HTERT RPE-1 (cell line): ENCODE measurements around the gene PPA2.
"Not testable (repeated sequence)": the region's sequence is repeated elsewhere in the genome, so short reads cannot be mapped to it uniquely, and the experiment has no call there.

Experiments used
- in situ Hi-C: fragments of 300-500 bp; cut with MboI; formaldehyde crosslinking; loops from 4 replicates; pipeline ENCODE4 v1.14.3; 2020; ENCODE audit warnings: low sequenced_read_pairs

PPA2 gene

DNA sequence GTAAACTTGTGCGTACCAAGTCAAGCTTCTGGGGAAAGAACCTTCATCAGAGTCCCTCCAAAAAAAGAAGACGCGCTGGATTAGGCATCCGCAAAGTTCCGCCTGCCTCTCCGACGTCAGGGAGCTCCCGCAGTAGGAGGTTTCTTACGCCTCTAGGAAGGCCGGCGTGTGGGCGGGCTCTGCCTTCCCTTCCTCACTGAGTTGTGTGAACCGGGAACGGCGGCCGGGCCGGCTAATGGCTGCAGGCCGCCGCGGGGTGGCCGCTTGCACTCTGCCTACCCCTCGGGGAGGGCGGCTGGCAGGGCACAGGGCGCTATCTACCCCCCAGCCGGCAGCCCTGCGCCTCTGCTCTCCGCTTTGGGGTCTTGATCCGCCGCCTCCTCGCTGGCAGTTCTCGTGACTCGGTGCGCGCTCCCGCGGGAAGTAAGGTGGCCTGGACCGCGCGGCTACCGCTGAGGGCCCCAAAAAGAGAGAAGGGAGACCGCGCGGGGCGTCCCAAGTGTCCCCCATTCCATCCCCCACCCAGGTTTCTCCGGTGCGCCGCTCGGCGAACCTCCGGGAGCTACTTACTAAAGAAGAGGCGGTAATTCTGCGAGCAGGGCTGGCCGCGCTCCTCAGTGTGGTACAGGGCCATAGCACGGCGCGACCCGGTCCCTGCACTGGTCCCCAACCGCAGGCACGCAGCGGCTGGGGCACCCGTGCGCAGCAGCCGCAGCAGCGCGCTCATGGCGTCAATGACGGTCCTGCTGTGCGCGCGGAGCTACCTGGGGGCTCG lies at the start of gene PPA2:
Gene PPA2, minus strand, starts transcription at position 739 of the 775 bp plus-strand sequence. Its CDS starts 12 bp downstream, at position 727.
- in situ Hi-C loops, result no loop called here

DNA sequence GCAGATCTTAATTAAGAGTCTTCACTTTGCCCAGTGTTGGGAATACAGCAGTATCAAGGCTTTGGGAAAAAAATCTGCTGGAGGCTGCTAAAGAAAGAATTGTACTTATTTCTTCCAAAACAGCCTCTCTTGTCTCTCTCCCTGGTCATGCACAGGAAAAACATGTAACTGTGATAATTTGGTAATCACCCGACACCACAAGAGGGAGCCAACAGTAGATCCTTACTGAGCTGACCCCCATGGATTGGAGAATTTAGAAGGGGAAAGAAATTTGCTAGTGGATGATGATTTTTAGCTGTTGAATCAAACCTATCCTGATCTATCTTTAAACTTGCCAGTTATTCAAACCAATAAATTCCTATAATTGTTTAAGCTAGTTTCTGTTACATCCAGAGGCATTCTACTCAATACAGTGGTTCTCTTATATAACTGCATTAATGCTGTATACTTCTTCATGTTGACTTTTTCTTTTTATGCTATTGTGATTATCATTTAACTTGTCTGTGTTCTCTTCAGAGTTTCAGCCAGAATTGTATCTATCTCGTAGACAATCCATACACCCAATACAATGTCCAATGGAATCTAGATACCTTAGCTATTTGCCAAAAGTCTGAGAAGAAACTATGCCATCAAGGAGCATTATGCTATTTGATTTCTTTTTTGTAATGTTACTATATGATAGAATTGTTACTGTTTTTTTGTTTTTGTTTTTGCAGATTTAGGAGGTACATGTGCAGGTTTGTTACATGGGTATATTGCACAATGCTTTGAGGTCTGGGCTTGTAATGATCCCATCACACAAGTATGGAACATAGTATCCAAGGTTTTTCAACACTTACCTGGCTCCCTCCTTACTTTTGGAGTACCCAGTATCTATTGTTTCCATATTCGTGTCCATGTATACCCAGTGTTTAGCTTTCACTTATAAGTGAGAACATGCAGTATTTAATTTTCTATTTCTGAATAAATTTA lies 47.2 kb upstream of the PPA2 start:
- in situ Hi-C loops, result no loop called here

DNA sequence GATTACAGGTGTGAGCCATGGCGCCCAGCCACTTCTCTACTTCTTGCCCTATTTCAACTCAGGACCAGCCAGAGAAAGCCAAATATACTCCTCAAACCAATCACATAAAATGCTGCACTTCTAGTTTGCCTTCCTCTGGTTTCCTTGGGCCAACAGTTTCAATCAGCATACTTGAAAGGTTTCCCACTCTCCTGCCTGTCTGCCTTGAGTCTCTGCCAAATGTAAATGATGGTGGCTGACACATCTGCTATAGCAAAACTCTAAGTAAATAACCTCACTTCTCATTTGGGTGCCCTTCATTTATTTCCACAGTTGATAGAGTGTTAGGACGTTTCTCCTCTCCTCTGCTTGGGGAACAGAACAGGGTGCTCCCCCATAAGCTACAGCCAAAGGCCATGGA lies 36.4 kb upstream of the PPA2 start:
- in situ Hi-C loops, result no loop called here

DNA sequence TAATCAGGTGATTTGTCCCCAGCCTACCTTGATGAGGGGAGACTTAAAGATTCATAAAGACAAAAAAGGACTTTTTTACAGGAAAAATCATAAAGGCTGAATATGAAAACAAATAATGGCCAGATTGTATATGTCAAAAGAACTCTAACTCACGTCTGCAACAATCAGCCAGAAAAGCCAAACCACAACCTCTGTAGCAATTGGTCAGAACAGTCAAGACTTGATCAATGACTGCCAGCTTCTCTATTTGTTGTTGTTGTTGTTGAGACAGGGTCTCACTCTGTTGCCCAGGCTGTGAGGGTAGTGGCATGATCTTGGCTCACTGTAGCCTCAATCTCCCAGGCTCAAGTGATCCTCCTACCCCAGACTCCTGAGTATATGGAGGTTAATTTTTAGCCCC lies 35.9 kb upstream of the PPA2 start:
- in situ Hi-C loops, result no loop called here

DNA sequence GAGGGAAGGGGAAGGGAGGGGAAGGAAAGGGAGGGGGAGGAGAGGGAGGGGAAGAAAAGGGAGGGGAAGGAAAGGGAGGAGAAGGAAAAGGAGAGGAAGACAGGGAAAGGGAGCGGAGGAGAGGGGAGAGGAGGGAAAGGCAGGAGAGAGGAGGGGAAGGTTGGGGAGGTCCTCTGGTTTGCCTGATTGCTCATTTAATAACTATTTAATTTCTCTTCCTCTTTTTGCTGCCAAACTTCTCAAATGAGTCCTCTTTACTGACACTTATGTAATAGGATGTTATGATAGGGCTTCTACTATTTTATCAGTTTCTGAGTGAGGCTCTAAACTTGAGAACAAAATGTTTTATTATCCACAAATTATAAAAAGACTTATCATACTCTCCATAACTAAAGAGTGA lies 35.4 kb upstream of the PPA2 start:
- in situ Hi-C loops, result no loop called here

DNA sequence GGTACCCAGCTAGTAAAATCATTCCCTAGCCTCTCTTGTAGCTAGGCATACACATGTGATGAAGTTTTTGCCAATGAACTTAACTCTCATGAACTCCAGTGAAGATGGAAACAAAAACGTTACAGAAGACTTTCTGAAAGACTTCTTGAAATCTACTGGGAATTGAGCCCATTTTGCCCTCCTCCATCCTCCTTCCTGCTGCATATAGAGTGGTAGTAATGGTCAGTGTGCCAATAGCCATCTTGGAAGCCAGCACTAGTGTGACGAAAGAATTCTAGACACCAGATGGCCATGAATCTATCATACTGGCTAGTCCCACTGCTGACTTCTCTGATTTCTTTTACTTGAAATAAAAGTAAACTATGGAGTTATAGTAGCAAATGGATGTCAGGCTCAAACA lies 30.9 kb upstream of the PPA2 start:
- in situ Hi-C loops, result no loop called here

DNA sequence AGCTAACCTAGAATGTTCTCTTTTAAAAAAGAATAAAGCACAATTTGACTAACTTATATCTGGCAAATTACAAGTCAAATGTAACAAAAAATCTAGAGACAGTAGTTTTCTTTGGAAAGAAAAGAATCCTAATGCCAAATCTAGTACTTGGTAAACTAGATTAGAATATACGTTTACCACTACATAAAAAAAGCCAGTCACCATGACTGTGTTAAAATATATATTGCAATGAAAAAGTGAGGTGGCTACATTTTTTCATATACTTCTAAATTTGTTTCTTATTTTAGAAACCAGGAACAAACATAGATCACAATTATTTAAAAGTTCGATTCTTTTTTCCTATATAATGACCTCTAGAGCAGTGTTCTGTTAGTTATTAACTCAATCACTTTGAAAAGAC lies 29.6 kb upstream of the PPA2 start:
- in situ Hi-C loops, result no loop called here

DNA sequence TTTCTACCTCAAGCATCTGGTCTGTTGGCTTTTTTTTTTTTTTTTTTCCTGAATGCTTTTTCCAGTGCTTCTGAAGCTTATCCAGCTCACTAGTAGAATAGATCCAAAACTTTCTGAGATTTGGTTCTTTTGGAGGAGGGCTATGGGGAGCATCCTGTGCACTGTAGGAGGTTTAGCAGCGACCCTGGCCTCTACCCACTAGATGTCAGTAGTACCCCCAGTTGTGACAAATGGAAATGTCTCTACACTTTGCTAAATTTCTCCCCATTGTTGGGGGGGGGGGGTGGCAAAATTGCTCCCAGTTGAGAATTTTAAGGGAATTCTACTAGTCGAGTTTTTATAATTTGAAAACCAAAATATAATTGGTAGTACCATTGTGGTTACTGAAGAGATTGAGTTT lies 23.0 kb upstream of the PPA2 start:
- in situ Hi-C loops, result no loop called here

DNA sequence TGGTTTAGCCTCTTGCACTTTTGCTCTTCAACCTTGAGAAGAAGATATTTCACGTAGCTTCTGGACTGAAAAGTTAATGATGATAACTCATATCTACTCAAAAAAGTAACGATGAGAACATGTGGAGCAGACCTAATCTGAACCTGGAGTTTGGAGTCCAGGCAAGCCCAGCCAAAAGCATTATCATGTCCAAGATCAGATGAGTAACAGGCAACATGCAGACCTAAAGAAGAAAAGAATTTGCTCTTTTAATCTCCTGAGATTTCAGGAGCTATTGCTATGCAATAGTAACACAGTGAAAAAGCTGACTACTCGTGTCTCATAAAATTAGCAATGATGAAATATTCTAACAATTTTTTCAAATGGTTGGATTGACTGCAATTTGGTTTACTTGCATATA lies 21.8 kb upstream of the PPA2 start:
- in situ Hi-C loops, result no loop called here

DNA sequence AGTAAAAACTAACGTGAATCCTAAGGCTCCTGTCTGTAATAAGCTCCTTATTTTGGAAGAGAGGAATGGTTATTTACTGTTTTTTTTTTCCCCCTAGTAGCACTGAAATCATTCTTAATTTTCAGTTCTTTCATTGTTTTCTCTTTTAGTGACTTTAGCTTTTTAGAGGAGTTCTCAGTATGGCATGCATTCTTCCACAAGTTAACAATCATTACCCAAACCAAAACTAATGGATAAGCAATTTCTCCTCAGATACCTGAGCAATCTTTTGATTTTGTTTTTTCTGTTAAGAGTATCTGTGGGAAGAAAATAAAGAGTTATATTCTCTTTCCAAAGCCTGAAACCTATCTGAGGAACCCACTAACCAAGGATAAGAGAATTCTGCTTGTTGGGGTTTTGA lies 16.7 kb upstream of the PPA2 start:
- in situ Hi-C loops, result no loop called here

DNA sequence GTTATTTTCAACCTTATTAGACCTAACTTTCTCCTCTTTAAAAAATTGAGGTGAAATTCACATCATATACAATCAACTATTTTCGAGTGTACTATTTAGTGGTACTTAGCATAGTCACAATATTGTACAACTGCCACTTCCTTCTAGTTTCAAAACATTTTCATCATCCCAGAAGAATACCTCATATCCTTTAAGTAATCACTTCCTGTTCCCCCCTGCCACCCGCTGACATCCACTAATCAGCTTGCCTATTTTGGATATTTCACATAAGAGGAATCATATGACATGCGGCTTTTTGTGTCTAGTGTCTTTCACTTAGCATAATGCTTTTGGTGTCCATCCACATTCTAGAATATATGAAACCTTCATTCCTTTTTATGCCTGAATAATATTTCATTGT lies 10.0 kb upstream of the PPA2 start:
- in situ Hi-C loops, result no loop called here

DNA sequence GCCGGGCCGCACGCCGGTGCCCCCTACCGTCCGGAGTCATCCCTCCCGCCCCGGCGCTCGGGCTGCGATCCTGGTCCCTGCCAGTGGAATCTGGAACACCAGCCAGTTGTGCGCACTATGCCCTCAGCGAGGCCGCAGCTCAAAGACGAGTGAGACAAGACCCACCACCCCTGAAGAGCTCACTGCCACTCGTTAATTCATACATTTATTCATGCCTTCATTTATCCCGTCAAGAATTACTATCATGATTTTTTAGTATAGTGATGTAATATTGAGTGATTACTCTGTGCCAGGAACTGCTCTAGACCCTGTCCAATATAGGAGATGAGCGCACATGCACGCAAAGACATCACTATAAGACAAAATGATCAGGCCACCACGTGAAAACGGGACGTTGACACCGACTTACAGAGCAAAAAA lies 247 bp upstream of the PPA2 start:
- in situ Hi-C loops, result no loop called here

DNA sequence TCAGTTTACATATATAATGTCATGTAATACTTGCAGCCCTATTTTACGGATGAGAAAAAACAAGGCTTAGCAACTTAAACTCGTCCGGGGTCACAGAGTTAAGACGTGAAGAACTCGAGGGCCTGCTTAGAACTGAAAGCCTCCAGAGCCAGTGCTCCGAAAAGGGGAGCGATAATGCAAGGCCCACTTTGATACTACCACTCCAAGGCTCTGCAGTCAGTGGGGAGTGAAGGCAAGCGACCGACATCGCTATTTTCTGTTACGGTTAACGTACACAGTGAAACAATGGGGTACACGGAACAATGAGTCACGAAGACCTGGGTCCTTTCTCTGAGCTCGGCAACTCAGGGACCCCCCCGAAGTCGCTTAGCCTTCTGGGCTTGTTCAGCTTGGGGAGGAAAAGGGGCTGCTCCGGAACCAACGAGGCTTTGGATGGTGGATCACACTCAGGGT lies 965 bp downstream of the PPA2 start:
- in situ Hi-C loops, result no loop called here

DNA sequence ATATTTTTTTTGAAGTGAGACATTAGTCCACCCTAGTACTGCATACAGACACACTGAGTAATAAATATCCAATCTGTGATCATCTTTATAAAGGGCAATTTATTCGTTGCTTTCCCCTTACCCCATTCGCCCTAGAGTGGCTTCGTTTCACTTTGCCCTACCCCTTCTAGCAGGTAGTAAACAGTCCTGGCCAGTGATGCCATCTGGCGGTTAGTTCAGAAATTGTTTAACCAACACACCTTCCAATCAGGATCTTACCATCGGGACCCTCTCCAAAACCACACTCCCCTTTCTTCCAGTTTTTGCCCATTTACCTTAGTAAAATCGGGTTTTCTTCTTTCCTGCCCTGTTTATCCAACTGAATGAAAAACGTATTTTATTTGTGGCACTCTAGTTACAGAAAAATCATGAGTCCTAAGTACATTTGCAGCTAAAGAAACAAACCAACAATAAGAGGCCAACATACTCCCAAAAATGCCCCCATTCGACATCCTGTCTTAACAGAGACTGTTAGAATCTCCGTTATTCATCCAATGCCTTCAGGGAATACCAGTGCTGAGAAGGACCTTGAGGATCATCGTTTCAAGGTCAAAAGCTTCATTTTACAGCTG lies 2.2 kb downstream of the PPA2 start:
- in situ Hi-C loops, result no loop called here

DNA sequence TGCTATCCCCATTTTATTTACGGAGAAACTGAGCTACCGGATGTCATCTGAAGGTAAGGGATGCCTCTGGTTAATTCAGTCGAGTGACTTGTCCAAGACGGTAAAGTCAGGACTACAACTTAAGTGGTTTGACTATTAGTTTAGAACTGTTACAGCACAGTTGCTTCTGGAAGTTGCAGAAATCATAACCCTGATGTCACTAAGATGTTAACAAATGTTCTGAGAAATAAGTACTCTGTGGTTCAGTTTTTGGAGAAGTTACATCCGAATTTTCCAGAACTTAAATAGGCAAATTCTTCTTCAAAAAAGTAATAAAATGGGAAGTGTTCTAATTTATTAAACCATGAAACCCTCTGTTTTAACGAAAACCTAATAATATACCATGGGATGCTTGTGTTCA lies 3.1 kb downstream of the PPA2 start:
- in situ Hi-C loops, result no loop called here

DNA sequence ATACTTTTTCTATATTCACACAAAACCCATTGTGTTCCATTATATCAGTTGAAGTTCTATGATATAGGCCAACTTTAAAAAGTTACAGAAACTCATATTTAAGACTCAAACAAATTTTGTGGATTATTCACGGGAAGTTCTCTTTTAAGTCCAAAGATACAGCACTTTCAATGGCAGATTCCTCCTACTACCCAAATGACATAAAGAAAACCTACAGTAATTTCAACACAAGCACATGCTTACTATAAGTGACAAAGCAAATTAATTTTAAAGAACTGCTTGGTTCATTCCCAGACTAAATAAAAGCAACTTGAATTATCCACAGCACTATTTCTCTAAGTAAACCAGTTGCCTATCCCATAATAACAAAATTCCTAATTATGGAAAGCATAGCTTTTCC lies 4.1 kb downstream of the PPA2 start:
- in situ Hi-C loops, result no loop called here

DNA sequence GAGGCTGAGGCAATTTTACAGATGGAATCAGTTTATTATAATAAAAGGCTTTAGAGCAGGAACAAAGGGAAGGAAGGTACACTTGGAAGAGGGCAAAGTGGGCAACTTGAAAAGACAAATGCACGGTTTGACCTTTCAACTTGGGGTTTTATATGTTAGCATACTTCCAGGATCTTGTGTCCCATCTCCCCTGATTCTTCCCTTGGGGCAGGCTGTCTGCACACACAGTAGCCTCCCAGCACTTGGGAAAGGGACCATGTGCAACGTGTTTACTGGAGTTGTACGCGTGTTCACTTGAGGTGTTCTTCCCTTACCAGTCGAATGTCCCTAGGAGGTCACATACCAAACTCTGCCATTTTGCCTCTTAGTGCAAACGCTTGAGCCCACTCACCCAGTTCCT lies 7.3 kb downstream of the PPA2 start:
- in situ Hi-C loops, result no loop called here

DNA sequence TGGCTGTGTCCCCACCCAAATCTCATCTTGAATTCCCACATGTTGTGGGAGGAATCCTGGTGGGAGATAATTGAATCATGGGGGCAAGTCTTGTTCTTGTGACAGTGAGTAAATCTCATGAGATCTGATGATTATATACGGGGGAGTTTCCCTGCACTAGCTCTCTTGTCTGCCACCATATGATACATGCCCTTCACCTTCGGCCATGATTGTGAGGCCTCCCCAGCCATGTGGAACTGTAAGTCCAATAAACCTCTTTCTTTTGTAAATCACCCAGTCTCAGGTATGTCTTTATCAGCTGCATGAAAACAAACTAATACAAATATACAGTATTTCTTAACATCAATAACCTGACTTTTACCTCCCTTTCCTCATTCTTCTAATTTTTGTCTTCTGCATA lies 9.3 kb downstream of the PPA2 start:
- in situ Hi-C loops, result not testable (repeated sequence)

DNA sequence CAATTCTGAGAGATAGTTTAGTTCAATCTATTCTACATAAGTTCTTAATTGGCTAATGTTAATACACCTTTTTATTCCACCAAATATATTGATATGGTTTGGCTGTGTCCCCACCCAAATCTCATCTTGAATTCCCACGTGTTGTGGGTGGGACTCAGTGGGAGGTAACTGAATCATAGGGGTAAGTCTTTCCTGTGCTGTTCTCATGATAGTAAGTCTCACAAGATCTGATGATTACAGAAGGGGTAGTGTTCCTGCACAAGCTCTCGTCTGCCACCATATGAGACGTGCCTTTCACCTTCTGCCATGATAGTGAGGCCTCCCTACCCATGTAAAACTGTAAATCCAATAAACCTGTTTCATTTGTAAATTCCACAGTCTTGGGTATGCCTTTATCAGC lies 11.3 kb downstream of the PPA2 start:
- in situ Hi-C loops, result no loop called here

DNA sequence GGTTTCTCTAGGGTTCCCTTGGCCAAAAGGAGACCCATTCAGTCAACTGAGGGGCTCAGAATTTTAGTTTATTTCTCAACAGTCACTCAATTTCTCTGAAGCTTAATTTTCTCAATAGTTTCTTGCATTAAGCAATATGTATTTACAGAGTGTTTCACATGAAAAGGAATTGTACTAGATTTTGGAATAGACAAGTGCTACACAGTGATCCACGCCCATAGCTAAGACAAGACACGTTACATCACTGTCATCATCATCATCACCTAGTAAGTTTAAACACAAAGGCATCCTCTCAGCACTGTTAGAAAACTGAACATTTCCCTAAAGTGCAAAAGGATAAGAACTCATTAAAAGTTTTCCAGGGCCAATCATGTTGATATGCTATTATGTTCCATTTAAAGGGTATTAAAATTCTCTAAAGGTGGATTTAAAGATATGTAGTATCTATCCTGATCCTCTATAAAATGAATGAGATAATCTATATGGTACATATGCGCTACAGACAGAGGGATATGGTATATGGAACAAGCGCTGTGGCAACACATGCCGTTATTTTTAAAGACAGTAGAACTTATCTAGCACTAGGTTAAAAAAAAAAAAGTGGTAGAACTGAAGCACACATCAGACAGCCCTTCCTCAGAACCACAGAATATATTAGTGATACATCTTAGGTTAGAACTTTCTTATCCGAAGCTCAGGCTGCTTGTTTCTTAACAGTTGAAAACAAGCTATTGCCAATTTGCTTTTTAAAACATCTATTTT lies 12.1 kb downstream of the PPA2 start:
- in situ Hi-C loops, result no loop called here

DNA sequence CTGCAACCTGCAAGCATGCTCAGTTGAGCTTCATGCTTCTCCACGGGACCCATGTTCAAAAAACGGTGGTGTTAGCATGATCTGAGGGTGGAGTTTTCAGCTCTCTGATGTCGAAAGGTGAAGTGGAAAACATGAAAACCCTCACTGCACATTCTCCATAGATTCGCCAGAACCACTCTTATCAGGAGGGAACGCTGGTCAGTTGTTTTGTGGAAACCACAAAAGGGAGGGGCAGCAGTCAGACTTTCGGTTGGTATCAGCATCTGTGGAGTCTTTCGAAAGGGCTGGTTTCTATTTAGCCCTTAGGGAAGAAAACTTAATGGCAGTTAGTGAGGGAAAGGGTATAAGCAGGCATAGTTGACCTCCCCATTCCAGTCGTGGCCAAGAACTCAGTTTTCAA lies 12.6 kb downstream of the PPA2 start:
- in situ Hi-C loops, result no loop called here
